NT2/D1 (cell line): ENCODE data around the gene VPS50.

Source experiments
- DNase-seq: peaks from one replicate; pipeline ENCODE4 v3.0.0-alpha.2; 2011; ENCODE audit warnings: low read depth, low spot score
- H3K27me3 ChIP-seq: 2 replicates; pipeline ENCODE4 v1.6.0; 2011; ENCODE audit warnings: mild to moderate bottlenecking; ENCODE audit not compliant: insufficient read length, insufficient read depth
- H3K36me3 ChIP-seq: 2 replicates; pipeline ENCODE4 v1.6.1; 2011; ENCODE audit warnings: mild to moderate bottlenecking, low read length, mixed read lengths; ENCODE audit not compliant: insufficient read depth, insufficient read length
- H3K4me1 ChIP-seq: 2 replicates; pipeline ENCODE4 v1.5.1; 2011; ENCODE audit not compliant: insufficient read depth, insufficient read length
- H3K4me3 ChIP-seq: 2 replicates; pipeline ENCODE4 v1.5.1; 2011; ENCODE audit warnings: low read depth; ENCODE audit not compliant: insufficient read length
- H3K9ac ChIP-seq: 2 replicates; pipeline ENCODE4 v1.6.0; 2011; ENCODE audit warnings: low read depth; ENCODE audit not compliant: insufficient read length
- H3K9me3 ChIP-seq: 2 replicates; pipeline ENCODE4 v1.5.1; 2011; ENCODE audit warnings: mild to moderate bottlenecking, low read length; ENCODE audit not compliant: insufficient read depth
- SUZ12 ChIP-seq: IDR thresholded peaks from 2 replicates; pipeline ENCODE4 v1.6.1; 2011; ENCODE audit not compliant: insufficient read length, insufficient read depth; ENCODE audit errors: extremely low read depth
- YY1 ChIP-seq: IDR thresholded peaks from 2 replicates; pipeline ENCODE4 v1.6.1; 2011; ENCODE audit not compliant: insufficient read length, insufficient read depth
- ZNF274 ChIP-seq: IDR thresholded peaks from 2 replicates; pipeline ENCODE4 v1.6.1; 2011; ENCODE audit warnings: mild to moderate bottlenecking, low read depth, low read length

VPS50 gene, protein sequence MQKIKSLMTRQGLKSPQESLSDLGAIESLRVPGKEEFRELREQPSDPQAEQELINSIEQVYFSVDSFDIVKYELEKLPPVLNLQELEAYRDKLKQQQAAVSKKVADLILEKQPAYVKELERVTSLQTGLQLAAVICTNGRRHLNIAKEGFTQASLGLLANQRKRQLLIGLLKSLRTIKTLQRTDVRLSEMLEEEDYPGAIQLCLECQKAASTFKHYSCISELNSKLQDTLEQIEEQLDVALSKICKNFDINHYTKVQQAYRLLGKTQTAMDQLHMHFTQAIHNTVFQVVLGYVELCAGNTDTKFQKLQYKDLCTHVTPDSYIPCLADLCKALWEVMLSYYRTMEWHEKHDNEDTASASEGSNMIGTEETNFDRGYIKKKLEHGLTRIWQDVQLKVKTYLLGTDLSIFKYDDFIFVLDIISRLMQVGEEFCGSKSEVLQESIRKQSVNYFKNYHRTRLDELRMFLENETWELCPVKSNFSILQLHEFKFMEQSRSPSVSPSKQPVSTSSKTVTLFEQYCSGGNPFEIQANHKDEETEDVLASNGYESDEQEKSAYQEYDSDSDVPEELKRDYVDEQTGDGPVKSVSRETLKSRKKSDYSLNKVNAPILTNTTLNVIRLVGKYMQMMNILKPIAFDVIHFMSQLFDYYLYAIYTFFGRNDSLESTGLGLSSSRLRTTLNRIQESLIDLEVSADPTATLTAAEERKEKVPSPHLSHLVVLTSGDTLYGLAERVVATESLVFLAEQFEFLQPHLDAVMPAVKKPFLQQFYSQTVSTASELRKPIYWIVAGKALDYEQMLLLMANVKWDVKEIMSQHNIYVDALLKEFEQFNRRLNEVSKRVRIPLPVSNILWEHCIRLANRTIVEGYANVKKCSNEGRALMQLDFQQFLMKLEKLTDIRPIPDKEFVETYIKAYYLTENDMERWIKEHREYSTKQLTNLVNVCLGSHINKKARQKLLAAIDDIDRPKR

DNA sequence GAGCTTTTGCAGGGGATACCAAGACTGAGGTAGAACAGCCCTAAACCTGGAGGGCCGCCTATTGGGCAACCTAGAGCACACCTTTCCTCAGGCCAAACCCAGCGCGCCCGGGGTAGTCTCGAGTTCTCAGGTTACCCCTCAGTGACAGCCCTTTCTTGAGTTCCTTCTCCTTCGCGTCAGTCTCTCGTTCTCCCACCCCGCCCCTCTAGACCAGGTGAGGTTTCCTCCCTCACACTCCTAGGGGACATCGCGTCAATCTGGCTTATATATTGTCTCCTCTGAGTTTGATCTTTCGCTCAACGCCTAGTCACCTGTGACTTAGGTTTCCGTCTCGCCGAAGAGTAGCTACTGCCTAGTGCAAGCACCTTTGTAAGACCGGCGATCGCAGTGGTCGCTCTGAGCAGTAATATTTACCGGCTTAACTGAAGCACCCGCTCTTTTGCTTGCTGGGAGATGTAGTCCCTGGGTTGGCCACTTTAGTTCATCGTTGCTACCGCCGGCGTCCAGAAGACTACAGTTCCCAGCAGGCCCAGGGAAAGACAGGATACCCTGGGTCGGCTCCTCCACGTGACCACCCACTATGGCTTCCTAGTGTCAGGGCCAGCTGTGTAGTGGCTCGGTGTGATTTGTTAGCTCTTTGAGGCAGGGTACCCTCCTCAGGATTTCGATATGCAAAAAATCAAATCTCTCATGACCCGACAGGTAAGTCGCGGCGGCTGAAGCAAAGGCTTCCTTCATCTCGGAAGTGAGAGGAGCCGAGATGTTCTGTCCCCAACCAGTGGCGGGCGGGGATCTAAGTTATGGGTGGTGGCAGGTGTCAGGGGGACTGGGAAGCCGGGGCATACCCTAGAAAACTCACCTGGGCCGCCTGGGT, at the start of gene VPS50:
Gene VPS50 (plus strand): TSS at position 568 of the 874 bp plus-strand sequence. CDS start 102 bp downstream, at position 670.
- no peaks in the 10 kb centered on the region for H3K9me3 ChIP-seq
- H3K4me1 ChIP-seq = no peaks in the 10 kb centered on the region
- H3K27me3 ChIP-seq = no peaks in the 10 kb centered on the region
- no peaks in the 10 kb centered on the region for H3K36me3 ChIP-seq
- TF ChIP-seq SUZ12 = no peak
- TF ChIP-seq YY1 = peak; percentile 83
- TF ChIP-seq ZNF274 = no peak
- peak within 1 kb of the TSS; percentile 85 for H3K4me3 ChIP-seq
- DNase-seq = peak; percentile 92
- peak within 1 kb of the TSS; percentile 85 for H3K9ac ChIP-seq

DNA sequence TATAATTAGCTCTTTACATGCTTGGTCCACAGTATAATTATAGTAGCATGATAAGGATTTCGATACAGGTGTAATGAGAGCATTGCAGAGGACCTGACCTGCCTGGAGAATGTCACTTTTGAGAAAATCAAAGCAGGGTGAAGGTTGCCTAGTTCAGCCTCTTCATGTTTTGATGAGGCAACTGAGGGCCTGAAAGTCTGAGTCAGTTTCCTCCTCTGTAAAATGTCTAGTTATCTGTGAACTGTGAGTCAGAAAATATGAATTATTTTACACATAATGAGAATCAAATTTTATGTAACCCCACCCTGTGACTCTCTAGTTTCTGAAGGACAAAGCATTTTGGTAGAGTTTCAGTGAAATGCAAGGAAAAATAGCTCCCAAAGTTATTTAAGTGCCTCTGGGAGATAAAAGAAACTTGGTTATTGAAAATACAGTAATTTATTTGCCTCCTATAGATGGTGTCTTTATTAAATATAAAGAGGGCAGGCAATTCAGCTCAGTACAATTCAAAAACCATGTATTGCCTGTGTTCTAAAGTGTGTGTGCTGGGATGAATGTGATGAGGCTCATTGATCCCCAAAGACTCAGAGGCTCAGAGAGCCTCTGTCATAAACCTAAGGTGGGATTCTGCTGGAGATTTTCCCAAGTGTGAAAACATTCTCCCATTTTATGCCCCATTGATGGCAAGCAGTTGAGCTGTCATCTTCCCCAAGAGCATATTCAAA, 46.7 kb upstream of the VPS50 start:
- no peak for DNase-seq

DNA sequence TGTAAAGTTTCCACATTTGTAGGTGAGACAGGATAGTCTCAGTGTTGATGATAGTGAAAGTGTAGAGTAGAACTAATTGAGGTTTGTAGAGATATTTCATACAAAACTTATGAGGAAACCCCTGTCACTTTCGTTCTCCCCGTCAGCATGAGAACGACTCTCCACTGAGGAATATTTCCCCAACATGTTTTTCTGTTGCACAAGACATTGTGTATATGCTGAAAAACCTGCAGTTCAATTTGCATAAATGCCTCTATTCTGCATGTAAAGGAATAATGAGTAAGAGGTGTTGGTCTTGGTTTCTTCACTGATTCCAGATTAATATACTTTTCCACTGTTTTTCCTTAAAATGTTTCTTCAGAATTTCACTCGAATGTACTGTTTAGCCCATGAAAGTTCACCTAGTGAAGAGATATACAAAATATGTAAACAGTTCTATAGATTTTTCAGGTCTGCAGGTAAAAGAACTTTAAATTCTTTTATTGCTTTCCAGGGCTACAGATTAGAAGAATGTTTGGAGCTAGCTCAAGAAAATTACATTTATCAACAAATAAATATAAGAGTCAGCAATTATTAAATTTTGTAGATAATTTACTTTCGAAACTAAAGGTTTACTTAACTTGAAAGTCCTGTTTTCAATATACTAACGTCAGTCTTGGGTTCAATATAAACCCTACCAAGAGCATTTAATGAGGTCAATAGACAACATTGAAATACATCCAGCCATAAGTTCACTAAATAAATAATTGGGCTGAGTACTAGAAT, 43.1 kb upstream of the VPS50 start:
- Histone ChIP-seq H3K36me3 (no peaks in the 10 kb centered on the region), H3K9ac (no peak overlapping the region), H3K4me3 (no peak overlapping the region), H3K4me1 (no peaks in the 10 kb centered on the region), H3K9me3 (no peaks in the 10 kb centered on the region), H3K27me3 (no peaks in the 10 kb centered on the region)
- no peak for TF ChIP-seq SUZ12
- no peak for TF ChIP-seq ZNF274
- TF ChIP-seq YY1 = no peak
- no peak for DNase-seq

More for the DNA sequence above, 46.7 kb upstream of the VPS50 start:
- H3K4me1 ChIP-seq = no peaks in the 10 kb centered on the region
- no peaks in the 10 kb centered on the region for H3K27me3 ChIP-seq
- no peaks in the 10 kb centered on the region for H3K36me3 ChIP-seq
- H3K9ac ChIP-seq = no peak overlapping the region
- TF ChIP-seq ZNF274 = no peak
- TF ChIP-seq SUZ12 = no peak
- no peak for TF ChIP-seq YY1
- no peaks in the 10 kb centered on the region for H3K9me3 ChIP-seq
- H3K4me3 ChIP-seq = no peak overlapping the region

DNA sequence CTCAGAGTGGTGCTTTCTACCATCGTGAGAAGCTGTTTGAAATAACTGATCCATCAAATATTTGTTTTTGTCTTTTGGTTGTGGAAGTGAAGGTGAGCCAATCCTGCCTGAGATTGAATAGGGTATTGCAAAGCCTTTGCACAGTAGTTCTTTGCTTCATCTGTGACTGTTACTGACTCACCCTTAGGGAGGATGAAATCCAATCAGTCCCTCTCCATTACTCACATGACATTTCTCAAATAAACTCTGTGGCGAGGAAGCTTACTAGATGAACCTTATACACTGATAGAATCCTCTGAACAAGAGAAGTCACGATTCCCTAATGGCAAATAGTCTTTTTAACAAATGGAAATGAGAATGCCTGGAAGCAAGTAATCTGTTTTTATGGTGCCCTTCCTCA, 37.8 kb upstream of the VPS50 start:
- no peak for DNase-seq
- Histone ChIP-seq H3K4me1 (no peaks in the 10 kb centered on the region), H3K27me3 (no peaks in the 10 kb centered on the region), H3K36me3 (no peaks in the 10 kb centered on the region), H3K4me3 (no peak overlapping the region), H3K9ac (no peak overlapping the region), H3K9me3 (no peaks in the 10 kb centered on the region)
- no peak for TF ChIP-seq SUZ12
- no peak for TF ChIP-seq YY1
- TF ChIP-seq ZNF274 = no peak

DNA sequence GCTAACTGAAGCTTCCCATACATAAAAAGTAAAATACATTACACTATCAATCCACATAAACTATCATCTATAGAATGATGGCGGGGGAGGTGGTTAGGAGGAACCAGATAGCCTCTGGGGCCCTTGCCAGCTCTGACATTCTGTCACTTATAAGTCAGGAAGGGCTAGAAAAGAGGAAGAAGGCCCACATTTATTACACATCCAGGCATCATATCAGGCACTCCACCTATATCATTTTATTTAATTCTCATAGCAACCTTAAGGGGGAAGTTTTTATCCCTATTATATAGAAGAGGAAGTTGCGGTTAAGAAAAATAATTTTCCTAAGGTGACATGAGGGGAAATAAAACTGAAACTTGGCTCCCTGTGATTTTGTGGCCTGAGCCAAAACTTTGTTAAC, 35.8 kb upstream of the VPS50 start:
- no peak overlapping the region for H3K9ac ChIP-seq
- TF ChIP-seq YY1 = no peak
- no peak for TF ChIP-seq ZNF274
- no peak for TF ChIP-seq SUZ12
- H3K4me1 ChIP-seq = no peaks in the 10 kb centered on the region
- no peak for DNase-seq
- no peaks in the 10 kb centered on the region for H3K36me3 ChIP-seq
- no peaks in the 10 kb centered on the region for H3K9me3 ChIP-seq
- no peak overlapping the region for H3K4me3 ChIP-seq
- no peaks in the 10 kb centered on the region for H3K27me3 ChIP-seq
